ENCODE results near the gene FLOT2.
"Not testable (repeated sequence)": the region's sequence is repeated elsewhere in the genome, so short reads cannot be mapped to it uniquely, and the experiment has no call there.

Gene FLOT2

GRCh38 chr17:28895794-28896447 is 1.6 kb downstream of the FLOT2 start:
- H3K27ac ChIP-seq: peak overlapping the region; percentile 76 to 99
- H3K4me3 ChIP-seq: peak overlapping the region; percentile 99
- no peak for DNase-seq (ENCODE audit: low spot score)
- no peak for TF ChIP-seq CTCF (IDR thresholded peaks at IDR 0.05)

DNA sequence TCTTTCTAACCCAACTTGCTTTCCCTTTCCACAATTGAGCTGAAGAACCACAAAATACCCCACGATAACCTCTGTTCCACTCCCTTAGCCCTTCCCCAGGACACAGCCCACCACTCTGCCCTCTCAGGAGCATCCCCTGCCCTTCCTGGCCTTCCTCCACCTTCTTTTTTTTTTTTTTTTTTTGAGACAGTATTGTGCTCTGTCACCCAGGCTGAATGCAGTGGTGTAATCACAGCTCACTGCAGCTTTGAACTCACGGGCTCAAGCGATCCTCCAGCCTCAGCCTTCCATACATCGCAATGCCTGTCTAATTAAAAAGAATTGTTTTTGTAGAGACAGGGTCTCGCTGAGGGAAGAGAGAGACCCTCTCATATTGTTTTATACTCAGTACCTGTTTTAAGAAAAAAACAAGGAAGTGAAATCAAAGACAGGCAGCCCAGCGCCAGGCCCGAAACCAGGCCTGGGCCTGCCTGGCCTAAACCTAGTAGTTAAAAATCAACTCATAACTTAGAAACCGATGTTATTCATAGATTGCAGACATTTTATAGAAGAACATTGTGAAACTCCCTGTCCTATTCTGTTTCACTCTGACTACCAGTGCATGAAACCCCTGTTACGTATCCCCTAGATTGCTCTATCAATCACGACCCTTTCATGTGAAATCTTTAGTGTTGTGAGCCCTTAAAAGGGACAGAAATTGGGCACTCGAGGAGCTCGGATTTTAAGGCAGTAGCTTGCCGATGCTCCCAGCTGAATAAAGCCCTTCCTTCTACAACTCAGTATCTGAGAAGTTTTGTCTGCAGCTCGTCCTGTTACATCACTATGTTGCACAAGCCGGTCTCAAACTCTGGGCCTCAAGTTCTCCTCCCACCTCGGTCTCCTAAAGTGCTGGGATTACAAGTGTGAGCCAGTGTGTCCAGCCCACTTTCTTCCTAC is 4.0 kb downstream of the FLOT2 start:
- Histone ChIP-seq H3K27ac (peak overlapping the region in 1 of 2 donors; percentile 70), H3K4me3 (peak overlapping the region; percentile 32)
- not testable (repeated sequence) for DNase-seq (ENCODE audit: low spot score)

- H3K4me3 ChIP-seq: no peak overlapping the region
- TF ChIP-seq CTCF (IDR thresholded peaks at IDR 0.05): no peak
- DNase-seq (ENCODE audit: low spot score): no peak
- H3K27ac ChIP-seq: no peak overlapping the region
Measured at GRCh38 chr17:28892024-28892423, 5.5 kb downstream of the FLOT2 start.

DNA sequence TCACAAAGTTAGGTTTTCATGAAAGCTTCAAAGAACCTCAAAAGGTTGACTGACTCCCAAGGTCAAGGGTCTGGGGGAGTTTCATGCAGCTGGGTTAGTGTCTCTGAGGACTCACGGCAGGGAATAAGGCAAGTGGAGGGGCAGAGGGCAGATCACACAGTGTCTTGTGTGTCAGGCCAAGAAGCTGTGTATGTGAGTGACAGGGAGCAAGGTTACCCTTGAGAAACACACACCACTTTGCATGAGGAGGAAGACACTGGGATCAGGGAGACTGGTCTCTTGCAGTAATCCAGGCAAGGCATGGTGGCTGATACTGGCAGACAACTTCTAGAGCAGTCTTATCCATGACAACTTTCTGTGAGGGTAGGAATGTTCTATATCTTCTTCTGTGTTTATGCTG is 6.3 kb downstream of the FLOT2 start:
- Histone ChIP-seq H3K4me3 (no peak overlapping the region), H3K27ac (peak overlapping the region in 1 of 2 donors; percentile 21)
- TF ChIP-seq CTCF (IDR thresholded peaks at IDR 0.05): no peak
- DNase-seq (ENCODE audit: low spot score): no peak

- TF ChIP-seq CTCF (IDR thresholded peaks at IDR 0.05): no peak
Measured at GRCh38 chr17:28889996-28890395, 7.5 kb downstream of the FLOT2 start.

DNA sequence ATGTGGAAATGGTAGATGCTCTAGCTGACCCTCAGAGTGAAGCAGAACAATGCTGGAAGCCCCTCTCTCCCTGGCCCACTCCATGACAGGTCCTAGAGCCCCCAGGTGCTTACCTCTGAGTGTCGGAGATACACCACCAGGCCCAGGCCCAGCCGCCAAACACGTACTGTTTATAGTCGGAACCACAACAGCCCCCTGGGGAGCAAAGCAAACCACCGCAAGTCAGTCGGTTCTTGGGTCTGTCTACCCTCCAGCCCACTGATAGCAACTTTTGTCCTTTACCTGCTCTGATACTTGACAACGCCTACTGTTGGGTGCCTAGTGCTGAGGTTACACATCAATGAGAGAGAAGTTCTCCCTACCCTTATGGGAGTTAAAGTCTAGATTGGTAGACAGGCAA is 8.7 kb downstream of the FLOT2 start:
- TF ChIP-seq CTCF (IDR thresholded peaks at IDR 0.05): no peak
- no peak overlapping the region for H3K4me3 ChIP-seq
- DNase-seq (ENCODE audit: low spot score): no peak
- no peak overlapping the region for H3K27ac ChIP-seq

More at GRCh38 chr17:28889996-28890395, 7.5 kb downstream of the FLOT2 start:
- H3K27ac ChIP-seq: peak overlapping the region in 1 of 2 donors; percentile 41
- DNase-seq (ENCODE audit: low spot score): no peak
- no peak overlapping the region for H3K4me3 ChIP-seq

- no peak overlapping the region for H3K27ac ChIP-seq
Measured at GRCh38 chr17:28887871-28888471, 9.6 kb downstream of the FLOT2 start.

More at GRCh38 chr17:28887871-28888471, 9.6 kb downstream of the FLOT2 start:
- no peak overlapping the region for H3K4me3 ChIP-seq
- no peak for DNase-seq (ENCODE audit: low spot score)
- no peak for TF ChIP-seq CTCF (IDR thresholded peaks at IDR 0.05)
